NT2/D1 (cell line): ENCODE results near the gene CCS.

Experiments used
- SUZ12 ChIP-seq: IDR thresholded peaks from 2 replicates; pipeline ENCODE4 v1.6.1; 2011; ENCODE audit not compliant: insufficient read length, insufficient read depth; ENCODE audit errors: extremely low read depth
- YY1 ChIP-seq: IDR thresholded peaks from 2 replicates; pipeline ENCODE4 v1.6.1; 2011; ENCODE audit not compliant: insufficient read length, insufficient read depth
- ZNF274 ChIP-seq: IDR thresholded peaks from 2 replicates; pipeline ENCODE4 v1.6.1; 2011; ENCODE audit warnings: mild to moderate bottlenecking, low read depth, low read length

GRCh38 chr11:66651016-66651415, 58.0 kb downstream of the CCS start:
- TF ChIP-seq ZNF274 (no peak), YY1 (no peak), SUZ12 (no peak)
